IPS DF 6.9 (cell line): ENCODE results near the gene MAPK8IP2.
A peak's percentile ranks its signal among the peaks of the same experiment; 100 is the strongest.

Experiments
- DNase-seq: peaks from one replicate; pipeline ENCODE4 v3.0.0-alpha.2; 2013; ENCODE audit warnings: low read depth, low spot score
- H3K27ac ChIP-seq: one replicate; pipeline ENCODE4 v1.5.1; 2013; ENCODE audit warnings: low read length, control low read depth
- H3K27me3 ChIP-seq: 2 replicates; pipeline ENCODE4 v1.6.1; 2013; ENCODE audit warnings: mild to moderate bottlenecking, low read length; ENCODE audit not compliant: control insufficient read depth, insufficient read depth
- H3K36me3 ChIP-seq: 2 replicates; pipeline ENCODE4 v1.6.1; 2013; ENCODE audit warnings: low read length; ENCODE audit not compliant: control insufficient read depth, insufficient read depth
- H3K4me1 ChIP-seq: 2 replicates; pipeline ENCODE4 v1.6.1; 2013; ENCODE audit warnings: low read length; ENCODE audit not compliant: control insufficient read depth, insufficient read depth
- H3K4me3 ChIP-seq: 2 replicates; pipeline ENCODE4 v1.5.1; 2013; ENCODE audit warnings: mild to moderate bottlenecking, low read length
- H3K9me3 ChIP-seq: 2 replicates; pipeline ENCODE4 v1.6.1; 2013; ENCODE audit warnings: low read length, inconsistent platforms; ENCODE audit not compliant: control insufficient read depth, insufficient read depth
- WGBS: extraction: QIAGEN DNeasy Blood & Tissue Kit; methylation state at CpG from one replicate; pipeline ENCODE4 v1.1.7; 2013; ENCODE audit warnings: mixed read lengths, missing lambda C conversion rate; ENCODE audit not compliant: insufficient read length, insufficient coverage; 5-methylcytosine and 5-hydroxymethylcytosine counted together

MAPK8IP2 gene

GRCh38 chr22:50583294-50583861 is 17.2 kb upstream of the MAPK8IP2 start:
- H3K36me3 ChIP-seq, result no peaks in the 10 kb centered on the region
- H3K27ac ChIP-seq, result no peak overlapping the region
- H3K9me3 ChIP-seq, result no peaks in the 10 kb centered on the region
- peak overlapping the region; percentile 55; the same call in 1 of the 2 replicates for H3K4me3 ChIP-seq
- WGBS, result no CpG with 5 or more reads among the region's 37 CpGs
- H3K4me1 ChIP-seq, result peaks cover 1% of the 10 kb centered on the region; the same call in 1 of the 2 replicates
- H3K27me3 ChIP-seq, result no peaks in the 10 kb centered on the region
- no peak for DNase-seq

GRCh38 chr22:50584106-50585096 is 16.2 kb upstream of the MAPK8IP2 start:
- DNase-seq, result no peak
- peaks cover 1% of the 10 kb centered on the region; the same call in 1 of the 2 replicates for H3K4me1 ChIP-seq
- H3K9me3 ChIP-seq, result no peaks in the 10 kb centered on the region
- no peak overlapping the region for H3K27ac ChIP-seq
- no peak overlapping the region for H3K4me3 ChIP-seq
- no CpG with 5 or more reads among the region's 23 CpGs for WGBS
- no peaks in the 10 kb centered on the region for H3K27me3 ChIP-seq
- H3K36me3 ChIP-seq, result no peaks in the 10 kb centered on the region

GRCh38 chr22:50585238-50585637 is 15.4 kb upstream of the MAPK8IP2 start:
- no peaks in the 10 kb centered on the region for H3K27me3 ChIP-seq
- H3K4me3 ChIP-seq, result no peak overlapping the region
- no peaks in the 10 kb centered on the region for H3K36me3 ChIP-seq
- H3K9me3 ChIP-seq, result no peaks in the 10 kb centered on the region
- no peak for DNase-seq
- no peak overlapping the region for H3K27ac ChIP-seq
- peaks cover 1% of the 10 kb centered on the region; the same call in 1 of the 2 replicates for H3K4me1 ChIP-seq
- WGBS, result no CpG with 5 or more reads among the region's 3 CpGs

GRCh38 chr22:50585781-50586180 is 14.8 kb upstream of the MAPK8IP2 start:
- Histone ChIP-seq H3K4me1 (peaks cover 1% of the 10 kb centered on the region; the same call in 1 of the 2 replicates), H3K27me3 (no peaks in the 10 kb centered on the region), H3K27ac (no peak overlapping the region), H3K36me3 (no peaks in the 10 kb centered on the region), H3K4me3 (no peak overlapping the region), H3K9me3 (no peaks in the 10 kb centered on the region)
- no CpG with 5 or more reads among the region's 8 CpGs for WGBS
- DNase-seq, result no peak

GRCh38 chr22:50586416-50586815 is 14.2 kb upstream of the MAPK8IP2 start:
- Histone ChIP-seq H3K9me3 (no peaks in the 10 kb centered on the region), H3K27ac (no peak overlapping the region), H3K36me3 (no peaks in the 10 kb centered on the region), H3K27me3 (no peaks in the 10 kb centered on the region), H3K4me3 (no peak overlapping the region), H3K4me1 (peaks cover 1% of the 10 kb centered on the region; the same call in 1 of the 2 replicates)
- DNase-seq, result no peak
- WGBS, result no CpG with 5 or more reads among the region's 5 CpGs

GRCh38 chr22:50587407-50587806 is 13.2 kb upstream of the MAPK8IP2 start:
- no peaks in the 10 kb centered on the region for H3K36me3 ChIP-seq
- H3K9me3 ChIP-seq, result no peaks in the 10 kb centered on the region
- no CpG with 5 or more reads among the region's 5 CpGs for WGBS
- H3K27ac ChIP-seq, result no peak overlapping the region
- DNase-seq, result no peak
- H3K4me1 ChIP-seq, result no peaks in the 10 kb centered on the region
- H3K27me3 ChIP-seq, result no peaks in the 10 kb centered on the region
- H3K4me3 ChIP-seq, result no peak overlapping the region

- Histone ChIP-seq H3K36me3 (no peaks in the 10 kb centered on the region), H3K27me3 (peaks cover 3% of the 10 kb centered on the region; the same call in 1 of the 2 replicates), H3K9me3 (no peaks in the 10 kb centered on the region), H3K4me1 (0 out of 2 replicates have a peak, but pooled peaks cover 2% of the 10 kb centered on the region), H3K4me3 (no peak overlapping the region), H3K27ac (no peak overlapping the region)
- no CpG with 5 or more reads among the region's 3 CpGs for WGBS
- DNase-seq, result no peak
These were observed 5.4 kb upstream of the MAPK8IP2 start for GRCh38 chr22:50595189-50595588.

GRCh38 chr22:50597097-50597496 is 3.5 kb upstream of the MAPK8IP2 start:
- no CpG with 5 or more reads among the region's 5 CpGs for WGBS

GRCh38 chr22:50599816-50600455 is 657 bp upstream of the MAPK8IP2 start:
- Histone ChIP-seq H3K27me3 (peaks cover 9% of the 10 kb centered on the region; the same call in 1 of the 2 replicates), H3K36me3 (no peaks in the 10 kb centered on the region), H3K4me3 (peak overlapping the region; percentile 5; the same call in 1 of the 2 replicates), H3K4me1 (0 out of 2 replicates have a peak, but pooled peaks cover 4% of the 10 kb centered on the region), H3K27ac (no peak overlapping the region), H3K9me3 (no peaks in the 10 kb centered on the region)
- no CpG with 5 or more reads among the region's 52 CpGs for WGBS
- DNase-seq, result no peak

More at GRCh38 chr22:50597097-50597496, 3.5 kb upstream of the MAPK8IP2 start:
- Histone ChIP-seq H3K4me3 (no peak overlapping the region), H3K27me3 (peaks cover 5% of the 10 kb centered on the region; the same call in 1 of the 2 replicates), H3K9me3 (no peaks in the 10 kb centered on the region), H3K27ac (no peak overlapping the region), H3K36me3 (no peaks in the 10 kb centered on the region), H3K4me1 (0 out of 2 replicates have a peak, but pooled peaks cover 4% of the 10 kb centered on the region)
- DNase-seq, result no peak
